ENCODE data around the gene TEX30. TPM values are rescaled to one million over a fixed set of nuclear protein-coding genes. Genes with fewer than 3 reads are reported as not detected.

The TEX30 gene
- total RNA-seq, 1 experiment from 2014 or later = 36.3 TPM

- DNase-seq (ENCODE audit: low read depth) = no peak
Observed at GRCh38 chr13:102779436-102780159, 6.0 kb upstream of the TEX30 start.

- DNase-seq (ENCODE audit: low read depth) = no peak
Observed at GRCh38 chr13:102777736-102778135, 4.2 kb upstream of the TEX30 start.

DNA sequence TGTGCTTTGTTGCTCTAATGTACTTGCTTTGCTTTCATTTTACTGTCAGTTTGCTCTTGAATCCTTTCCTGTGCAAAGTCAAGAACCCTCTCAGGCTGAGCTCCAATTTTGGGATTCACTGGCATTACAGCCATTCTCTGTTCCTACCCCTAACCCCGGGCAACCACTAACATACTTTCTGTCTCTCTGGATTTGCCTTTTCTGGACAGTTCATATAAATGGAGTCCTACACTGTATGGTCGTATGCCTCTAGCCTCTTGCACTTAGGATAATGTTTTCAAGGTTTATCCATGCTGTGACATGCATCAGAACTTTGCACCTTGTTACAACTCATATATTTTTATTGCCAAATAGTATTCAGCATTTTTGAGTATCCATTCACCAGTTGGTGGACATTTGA, 2.7 kb upstream of the TEX30 start:
- DNase-seq (ENCODE audit: low read depth) = no peak

DNA sequence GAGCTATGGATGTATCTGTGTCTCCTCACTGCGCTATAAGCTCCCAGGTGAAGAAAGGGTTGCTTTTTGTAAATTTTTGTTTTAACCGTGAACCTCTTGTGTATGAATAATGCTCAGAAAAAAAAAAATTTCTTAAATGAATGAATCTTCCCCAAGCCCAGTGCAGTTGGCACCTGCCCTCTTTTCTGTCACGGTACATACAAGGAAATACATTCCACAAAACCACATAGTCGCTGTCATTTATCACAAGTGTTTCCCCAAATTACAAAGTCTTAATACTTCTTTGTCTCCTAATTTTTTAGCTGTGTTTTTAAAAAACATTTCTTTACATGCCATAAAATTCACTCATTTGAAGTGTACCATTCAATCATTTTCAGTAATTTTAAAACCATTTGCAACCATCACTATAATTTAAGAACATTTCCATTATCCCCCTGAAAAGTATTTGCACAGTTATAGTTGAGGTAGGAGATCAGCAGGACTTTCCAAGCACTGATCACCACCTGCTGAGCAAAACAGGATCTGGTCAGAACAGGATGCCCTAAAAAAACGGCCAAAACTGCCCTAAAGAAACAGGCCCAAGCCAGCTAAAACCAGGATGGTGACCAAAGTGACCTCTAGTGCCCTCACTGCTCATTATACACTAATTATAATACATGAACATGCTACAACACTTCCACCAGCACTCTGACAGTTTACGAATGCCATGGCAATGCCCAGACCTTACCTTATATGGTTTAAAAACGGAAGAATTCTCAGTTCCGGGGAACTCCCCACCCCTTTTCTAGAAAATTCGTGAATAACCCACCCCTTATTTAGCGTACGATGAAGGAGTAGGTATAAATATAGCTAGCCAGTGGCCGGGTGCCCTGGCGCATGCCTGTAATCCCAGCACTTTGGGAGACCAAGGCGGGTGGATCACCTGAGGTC, 1.3 kb upstream of the TEX30 start:
- DNase-seq (ENCODE audit: low read depth) = peak; percentile 15

GRCh38 chr13:102774214-102774568, 605 bp upstream of the TEX30 start:
- no peak for DNase-seq (ENCODE audit: low read depth)

- no peak for DNase-seq (ENCODE audit: low read depth)
Observed at GRCh38 chr13:102772042-102772425, 1.6 kb downstream of the TEX30 start.

- DNase-seq (ENCODE audit: low read depth) = no peak
Observed at GRCh38 chr13:102771298-102772041, 2.1 kb downstream of the TEX30 start.

DNA sequence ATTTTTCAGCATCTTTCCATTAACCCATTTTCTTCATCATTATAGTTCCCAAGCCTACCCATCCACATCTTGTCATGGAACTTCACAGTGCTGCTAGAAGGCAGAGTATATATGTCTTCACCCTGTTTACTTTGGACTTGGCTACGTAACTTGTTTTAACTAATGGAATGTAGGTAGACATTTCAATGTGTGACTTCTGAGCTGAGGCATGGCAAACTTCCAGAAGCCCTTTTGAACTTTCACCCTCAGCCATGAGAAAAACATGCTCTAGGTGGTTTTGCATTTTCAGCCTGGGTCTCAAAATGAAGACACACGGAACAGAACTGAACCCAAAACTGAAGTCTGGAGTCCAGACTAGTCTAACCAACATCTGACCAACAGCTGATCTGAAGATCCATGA, 3.2 kb downstream of the TEX30 start:
- DNase-seq (ENCODE audit: low read depth) = no peak

GRCh38 chr13:102769679-102770078, 3.9 kb downstream of the TEX30 start:
- peak; percentile 13 for DNase-seq (ENCODE audit: low read depth)

- DNase-seq (ENCODE audit: low read depth) = peak; percentile 7
Observed at GRCh38 chr13:102768909-102769308, 4.7 kb downstream of the TEX30 start.

DNA sequence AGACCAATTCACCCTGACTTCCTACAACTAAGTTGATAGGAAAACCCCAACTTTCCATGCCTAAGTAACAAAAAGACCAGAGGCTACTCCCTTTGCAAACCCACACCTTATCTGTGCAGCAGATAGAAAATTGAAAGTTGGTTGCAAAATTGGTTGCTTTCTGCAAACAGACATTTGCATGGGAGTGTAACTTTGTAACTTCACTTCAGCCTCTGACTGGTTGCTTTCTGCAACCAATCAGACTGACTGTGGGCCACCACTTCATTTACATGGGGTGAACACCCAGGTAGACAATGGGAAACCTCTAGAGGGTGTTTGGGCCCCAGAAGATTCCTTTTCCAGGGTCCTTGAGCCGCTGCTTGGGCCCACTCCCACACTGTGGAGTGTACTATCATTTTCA, 9.8 kb downstream of the TEX30 start:
- DNase-seq (ENCODE audit: low read depth) = no peak

- no peak for DNase-seq (ENCODE audit: low read depth)
Observed at GRCh38 chr13:102761071-102761470, 12.5 kb downstream of the TEX30 start.

- DNase-seq (ENCODE audit: low read depth) = no peak
Observed at GRCh38 chr13:102758842-102759241, 14.7 kb downstream of the TEX30 start.

DNA sequence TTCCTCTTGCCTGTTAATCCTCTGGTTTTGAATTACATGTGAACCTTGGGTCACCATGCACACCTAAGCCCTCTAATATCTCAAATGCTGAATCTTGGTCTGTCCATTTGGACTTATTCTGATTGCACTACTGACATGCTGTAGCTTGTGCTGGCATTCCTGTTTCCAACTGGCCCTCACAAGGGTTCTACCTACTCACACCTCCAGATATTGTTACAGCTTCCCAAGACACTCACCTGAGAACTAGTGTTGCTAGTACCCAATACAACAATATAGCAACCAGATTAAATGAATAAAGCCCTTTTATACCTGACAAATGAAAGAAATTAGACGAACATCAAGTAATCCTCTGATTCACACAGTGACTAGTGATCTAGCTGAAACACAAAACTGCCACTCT, 16.6 kb downstream of the TEX30 start:
- DNase-seq (ENCODE audit: low read depth) = no peak

- no peak for DNase-seq (ENCODE audit: low read depth)
Observed at GRCh38 chr13:102751886-102752285, 21.7 kb downstream of the TEX30 start.

DNA sequence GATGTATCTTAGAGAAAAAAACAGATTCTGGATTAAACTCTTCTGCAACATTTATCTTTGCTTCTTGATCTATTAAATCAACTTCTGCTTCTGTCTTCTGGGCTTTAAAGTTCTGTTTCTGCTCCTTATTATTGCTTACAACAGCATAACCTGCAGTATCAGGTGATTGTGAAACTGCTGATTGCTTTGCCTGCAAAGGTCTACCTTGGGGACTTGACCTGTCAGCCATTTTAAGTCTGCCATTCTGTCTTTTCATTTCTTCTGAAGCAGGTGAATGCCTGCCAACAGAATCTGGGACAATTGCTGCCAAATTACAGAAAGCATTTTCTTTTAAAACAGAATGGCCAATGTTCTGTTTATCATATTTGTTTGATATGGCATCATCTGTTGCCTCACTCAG, 31.1 kb downstream of the TEX30 start:
- no peak for DNase-seq (ENCODE audit: low read depth)

- no peak for DNase-seq (ENCODE audit: low read depth)
Observed at GRCh38 chr13:102742101-102742500, 31.5 kb downstream of the TEX30 start.

GRCh38 chr13:102729560-102730270, 43.9 kb downstream of the TEX30 start:
- DNase-seq (ENCODE audit: low read depth) = peak; percentile 88

GRCh38 chr13:102726430-102726829, 47.2 kb downstream of the TEX30 start:
- DNase-seq (ENCODE audit: low read depth) = no peak

GRCh38 chr13:102724923-102725322, 48.7 kb downstream of the TEX30 start:
- peak; percentile 69 for DNase-seq (ENCODE audit: low read depth)

GRCh38 chr13:102721800-102722231, 51.8 kb downstream of the TEX30 start:
- peak; percentile 53 for DNase-seq (ENCODE audit: low read depth)
